GM21529 (cell line): ENCODE data around the gene SRRM4.
"Not testable (repeated sequence)": the region's sequence is repeated elsewhere in the genome, so short reads cannot be mapped to it uniquely, and the experiment has no call there.

Experiments
- ATAC-seq: cut with Tn5 transposase; IDR thresholded peaks from one replicate; pipeline ENCODE4 v1.9.1; 2021; ENCODE audit not compliant: unreplicated experiment

Gene SRRM4

GRCh38 chr12:119008691-119009221 lies 27.4 kb downstream of the SRRM4 start:
- ATAC-seq = no peak

- no peak for ATAC-seq
Observed at GRCh38 chr12:119011231-119011630, 29.9 kb downstream of the SRRM4 start.

- no peak for ATAC-seq
Observed at GRCh38 chr12:119012179-119012578, 30.8 kb downstream of the SRRM4 start.

- ATAC-seq = no peak
Observed at GRCh38 chr12:119013023-119013422, 31.7 kb downstream of the SRRM4 start.

GRCh38 chr12:119014368-119014767 lies 33.0 kb downstream of the SRRM4 start:
- no peak for ATAC-seq

GRCh38 chr12:119016715-119017114 lies 35.4 kb downstream of the SRRM4 start:
- ATAC-seq = no peak

- no peak for ATAC-seq
Observed at GRCh38 chr12:119019166-119019565, 37.8 kb downstream of the SRRM4 start.

- ATAC-seq = no peak
Observed at GRCh38 chr12:119020406-119021360, 39.3 kb downstream of the SRRM4 start.

GRCh38 chr12:119024356-119024755 lies 43.0 kb downstream of the SRRM4 start:
- ATAC-seq = no peak

- ATAC-seq = no peak
Observed at GRCh38 chr12:119025786-119026185, 44.4 kb downstream of the SRRM4 start.

GRCh38 chr12:119033332-119033731 lies 52.0 kb downstream of the SRRM4 start:
- not testable (repeated sequence) for ATAC-seq

- ATAC-seq = no peak
Observed at GRCh38 chr12:119036878-119037825, 55.8 kb downstream of the SRRM4 start.

GRCh38 chr12:119044094-119044493 lies 62.8 kb downstream of the SRRM4 start:
- ATAC-seq = no peak

- ATAC-seq = no peak
Observed at GRCh38 chr12:119047641-119048040, 66.3 kb downstream of the SRRM4 start.

- no peak for ATAC-seq
Observed at GRCh38 chr12:119050663-119051062, 69.3 kb downstream of the SRRM4 start.

GRCh38 chr12:119051474-119051873 lies 70.1 kb downstream of the SRRM4 start:
- no peak for ATAC-seq

GRCh38 chr12:119052001-119052400 lies 70.7 kb downstream of the SRRM4 start:
- no peak for ATAC-seq

- ATAC-seq = no peak
Observed at GRCh38 chr12:119055977-119056376, 74.6 kb downstream of the SRRM4 start.

- ATAC-seq = no peak
Observed at GRCh38 chr12:119060847-119061796, 79.8 kb downstream of the SRRM4 start.
